B cell (primary cell): ENCODE data around the gene PLEKHA7. TPM values are rescaled to one million over a fixed set of nuclear protein-coding genes. Genes with fewer than 3 reads are reported as not detected.

Experiments used
- ATAC-seq: fragments of 200-7000 bp; cut with Tn5 transposase; one replicate; pipeline ENCODE4 v1.10.0; 2021; ENCODE audit warnings: low read depth, mild to moderate bottlenecking, moderate number of reproducible peaks, moderate library complexity
- CTCF ChIA-PET: fragments of 350-600 bp; sonication (Branson Sonifier 250); formaldehyde crosslinking; loops from one replicate; lab custom pipeline; 2021; ENCODE audit warnings: antibody characterized with exemption, inconsistent platforms; lab: Charles Lee
- POLR2A ChIA-PET: fragments of 350-600 bp; sonication (Branson Sonifier 250); formaldehyde crosslinking; loops from one replicate; lab custom pipeline; 2021; ENCODE audit warnings: antibody characterized with exemption; lab: Charles Lee
- DNase-seq: peaks from one replicate; pipeline ENCODE4 v3.0.0; 2013
- H2AFZ ChIP-seq: 2 replicates; pipeline ENCODE4 v1.6.1; 2012; ENCODE audit warnings: mild to moderate bottlenecking, low read depth, low read length; ENCODE audit not compliant: insufficient read depth, poor library complexity, severe bottlenecking
- H3K27ac ChIP-seq, 2 donors: 1 replicate in 1 of 2; 2 replicates in 1 of 2; pipeline ENCODE4 v1.5.1; 2012 to 2013; ENCODE audit warnings: low read length in 2 of 2, mild to moderate bottlenecking in 2 of 2, moderate library complexity in 1 of 2
- H3K27me3 ChIP-seq, 4 experiments: fragments of 200-600 bp in 1 of 4; sonication (generic) in 1 of 4; replicated peaks in 1 of 4; 1 replicate in 2 of 4; 2 replicates in 2 of 4; pipeline versions ENCODE4 v1.6.1 to v1.7.0; 2013 to 2016; ENCODE audit warnings: low read length in 3 of 4, mild to moderate bottlenecking in 2 of 4, mixed read lengths in 1 of 4, moderate library complexity in 1 of 4; ENCODE audit not compliant: insufficient read depth in 4 of 4, control insufficient read depth in 3 of 4; ENCODE audit errors: control extremely low read depth in 1 of 4
- H3K36me3 ChIP-seq, 2 experiments: replicated peaks in 1 of 2; 1 replicate in 1 of 2; 2 replicates in 1 of 2; pipeline versions ENCODE4 v1.6.1 to v1.7.1; 2013; ENCODE audit warnings: low read length in 1 of 2; ENCODE audit not compliant: insufficient read depth in 2 of 2, control insufficient read depth in 1 of 2; ENCODE audit errors: control extremely low read depth in 1 of 2, extremely low read depth in 1 of 2
- H3K4me1 ChIP-seq, 2 donors: fragments of 200-600 bp in 1 of 2; sonication (generic) in 1 of 2; 1 replicate in 1 of 2; 2 replicates in 1 of 2; pipeline versions ENCODE4 v1.5.1 to v1.6.1; 2013 to 2017; ENCODE audit warnings: low read length in 2 of 2; ENCODE audit not compliant: control insufficient read depth in 2 of 2, insufficient read depth in 2 of 2
- H3K4me2 ChIP-seq: replicated peaks from 2 replicates; pipeline ENCODE3; 2012; ENCODE audit warnings: mild to moderate bottlenecking, low read depth, low read length; ENCODE audit not compliant: poor library complexity, severe bottlenecking
- H3K4me3 ChIP-seq, 5 experiments: fragments of 200-600 bp in 1 of 5; sonication (generic) in 1 of 5; 1 replicate in 3 of 5; 2 replicates in 2 of 5; pipeline versions ENCODE4 v1.5.1 to v1.7.0; 2011 to 2016; ENCODE audit warnings: low read length in 4 of 5, mild to moderate bottlenecking in 4 of 5, low read depth in 2 of 5, control low read depth in 1 of 5, moderate library complexity in 1 of 5; ENCODE audit not compliant: insufficient read depth in 1 of 5; ENCODE audit errors: control extremely low read depth in 1 of 5, extremely low read depth in 1 of 5
- H3K79me2 ChIP-seq: fragments of 200-600 bp; sonication (generic); one replicate; pipeline ENCODE4 v1.6.0; 2016; ENCODE audit warnings: low read length; ENCODE audit not compliant: control insufficient read depth, insufficient read depth
- H3K9ac ChIP-seq: fragments of 200-600 bp; sonication (generic); 2 replicates; pipeline ENCODE4 v1.6.1; 2017; ENCODE audit warnings: mild to moderate bottlenecking, low read length, moderate library complexity
- H3K9me3 ChIP-seq, 3 donors: one replicate each; pipeline versions ENCODE4 v1.6.1 to v1.7.1; 2013; ENCODE audit warnings: low read length in 2 of 3; ENCODE audit not compliant: control insufficient read depth in 2 of 3, insufficient read depth in 1 of 3; ENCODE audit errors: control extremely low read depth in 1 of 3
- H4K20me1 ChIP-seq: 2 replicates; pipeline ENCODE4 v1.6.0; 2012; ENCODE audit warnings: mild to moderate bottlenecking, low read length; ENCODE audit not compliant: insufficient read depth, control insufficient read depth, poor library complexity, severe bottlenecking
- H3K27ac Mint-ChIP-seq: one replicate; pipeline ENCODE4 v1.8.0; 2021; ENCODE audit warnings: mixed read lengths
- H3K27me3 Mint-ChIP-seq: one replicate; pipeline ENCODE4 v1.8.0; 2021; ENCODE audit warnings: mixed read lengths
- H3K4me1 Mint-ChIP-seq: one replicate; pipeline ENCODE4 v1.8.0; 2021; ENCODE audit warnings: mixed read lengths
- H3K4me3 Mint-ChIP-seq: one replicate; pipeline ENCODE4 v1.8.0; 2021; ENCODE audit warnings: mixed read lengths
- H3K9me3 Mint-ChIP-seq: one replicate; pipeline ENCODE4 v1.8.0; 2022; ENCODE audit warnings: mixed read lengths; ENCODE audit not compliant: insufficient read depth
- EZH2 ChIP-seq: IDR thresholded peaks from 2 replicates; pipeline ENCODE4 v1.6.1; 2012; ENCODE audit warnings: borderline replicate concordance, low read depth, mild to moderate bottlenecking, moderate library complexity, low read length; ENCODE audit not compliant: insufficient read depth, poor library complexity, severe bottlenecking
- WGBS: methylation state at CpG from one replicate; pipeline ENCODE4 v1.1.5; 2013; ENCODE audit warnings: missing lambda C conversion rate; ENCODE audit not compliant: insufficient coverage; 5-methylcytosine and 5-hydroxymethylcytosine counted together
- intact Hi-C: fragments of 100-400 bp; cut with micrococcal nuclease; formaldehyde crosslinking; loops from one replicate; pipeline ENCODE4 v1.10.0; 2022
- polyA plus RNA-seq: library from polyadenylated mRNA; depleted of rRNA; stranded (reverse); fragments of >200 nt; gene quantifications from 2 replicates; pipeline ENCODE4 v1.2.3, GENCODE V29; 2012
- total RNA-seq, 2 donors: library from RNA; stranded (reverse); fragments of 120-200 nt in 1 of 2; gene quantifications; 1 replicate in 1 of 2; 2 replicates in 1 of 2; pipeline versions ENCODE4 v1.2.3 to v1.2.4, GENCODE V29; 2013 to 2022
- TF ChIP-seq, protein P1 (sequence below): fragments of 200-600 bp; IDR thresholded peaks from one replicate; pipeline ENCODE4 v1.8.0; 2022; ENCODE audit warnings: antibody characterized with exemption, mild to moderate bottlenecking

The PLEKHA7 gene
- total and polyA plus RNA-seq, 2 donors (not counting 1 experiment from before 2014, with no cell fraction given): 1.7 to 8.2 TPM

DNA sequence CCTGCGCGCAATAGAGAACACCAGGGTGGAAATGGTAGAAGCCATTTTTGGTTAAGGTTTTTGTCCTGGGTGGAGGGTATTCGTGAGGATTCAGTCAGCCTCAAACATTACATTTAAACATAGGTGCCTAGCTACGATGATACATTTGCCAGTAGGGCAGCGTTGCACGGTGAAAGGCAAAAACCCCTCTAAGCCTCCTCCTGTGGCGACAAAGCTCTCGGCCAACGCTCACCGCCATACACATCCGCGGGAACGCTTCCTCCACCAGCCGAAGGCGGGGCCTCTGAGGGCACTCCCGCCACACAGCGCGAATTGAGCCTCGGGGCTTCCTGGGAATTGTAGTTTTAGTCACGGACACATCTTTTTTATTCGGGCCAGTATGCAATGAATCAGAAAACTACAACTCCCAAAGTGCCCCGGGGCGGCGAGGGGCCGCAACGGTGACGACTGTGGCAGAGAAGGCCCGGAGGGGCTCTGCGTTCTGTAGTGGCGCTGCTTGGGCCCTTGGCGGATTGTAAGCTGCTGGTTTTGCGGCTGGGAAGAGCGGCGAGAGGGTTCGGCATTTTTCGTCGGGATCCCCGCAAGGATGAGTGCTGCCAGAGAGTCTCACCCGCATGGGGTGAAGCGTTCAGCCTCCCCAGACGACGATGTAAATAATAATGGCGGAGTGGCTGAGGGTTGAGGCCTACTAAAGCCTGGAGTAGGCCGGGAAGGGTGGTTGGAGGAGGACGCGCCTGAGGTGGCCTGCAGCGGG is 275.8 kb downstream of the PLEKHA7 start, which contains the start of gene C11orf58:
Gene C11orf58 (plus strand): TSS at position 455 of the 754 bp plus-strand sequence. CDS start 132 bp downstream, at position 587.
- intact Hi-C loops: loop anchor here (1.0 to 10.0 kb wide), 5 partner anchors 339 to 1584 kb away; partner anchors contain the start of genes GTF2H1, HPS5, NCR3LG1 and NUCB2
- ATAC-seq (peak; percentile 97), DNase-seq (peak; percentile 98)
- no peak for TF ChIP-seq EZH2
- no peaks in the 10 kb centered on the region for H3K27me3 ChIP-seq
- H3K27ac Mint-ChIP-seq: peak within 1 kb of the TSS; percentile 66
- peaks cover 25 to 28% of the 10 kb centered on the region in 2 donors for H3K4me1 ChIP-seq
- peak within 1 kb of the TSS; percentile 86 to 97 (median 95) for H3K4me3 ChIP-seq
- H4K20me1 ChIP-seq: peaks cover 19% of the 10 kb centered on the region
- H3K27ac ChIP-seq: peak within 1 kb of the TSS; percentile 98 to 99
- peaks cover 20% of the 10 kb centered on the region for H3K4me1 Mint-ChIP-seq
- ChIA-PET POLR2A (interaction anchor here (0.7 to 2.3 kb wide), 2 partner anchors 339 to 651 kb away, joined by 4 to 14 read pairs; partner anchors contain the start of gene RPS13), CTCF (interaction anchor here (0.6 kb wide), 1 partner anchor 651 kb away, joined by 3 read pairs; no protein-coding TSS in a partner anchor)
- H2AFZ ChIP-seq: peak within 1 kb of the TSS; percentile 91
- H3K9ac ChIP-seq: peak within 1 kb of the TSS; percentile 100
- no peaks in the 10 kb centered on the region for H3K27me3 Mint-ChIP-seq
- H3K4me3 Mint-ChIP-seq: peak within 1 kb of the TSS; percentile 73
- H3K9me3 Mint-ChIP-seq: no peaks in the 10 kb centered on the region
- whole genome bisulfite sequencing: 0% methylated on average over 43 of the region's 47 CpGs
- H3K79me2 ChIP-seq: peaks cover 49% of the 10 kb centered on the region
- peaks cover 0 to 19% of the 10 kb centered on the region in 2 experiments for H3K36me3 ChIP-seq
- H3K9me3 ChIP-seq: no peaks in the 10 kb centered on the region
- peak within 1 kb of the TSS; percentile 67 for H3K4me2 ChIP-seq

DNA sequence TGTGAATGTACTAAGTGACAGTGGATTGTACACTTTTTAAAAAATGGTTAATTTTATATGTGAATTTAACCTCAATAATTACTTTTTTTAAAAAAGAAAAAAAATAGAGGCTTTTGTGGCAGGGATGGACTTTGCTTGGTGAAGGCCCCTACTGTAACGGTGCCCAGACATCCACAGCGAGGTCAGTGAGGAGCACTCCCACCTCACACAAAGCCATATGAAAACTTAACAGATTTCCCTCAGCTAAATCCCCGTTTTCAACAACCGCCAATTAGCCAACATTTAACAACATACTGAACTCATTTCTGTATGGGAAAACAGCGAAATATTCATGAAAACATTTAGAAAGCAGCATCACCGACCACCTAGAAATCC is 276.4 kb downstream of the PLEKHA7 start:
- H3K36me3 ChIP-seq: peaks cover 0 to 16% of the 10 kb centered on the region in 2 experiments
- intact Hi-C loops: loop anchor here (1.0 to 10.0 kb wide), 5 partner anchors 339 to 1584 kb away; partner anchors contain the start of genes GTF2H1, HPS5, NCR3LG1 and NUCB2
- no peak for ATAC-seq
- 4% methylated on average over 5 of the region's 6 CpGs for WGBS
- CTCF ChIA-PET: interaction anchor here (0.6 kb wide), 1 partner anchor 652 kb away, joined by 3 read pairs; no protein-coding TSS in a partner anchor
- H3K4me2 ChIP-seq: peak overlapping the region; percentile 67
- H3K27ac ChIP-seq: peak overlapping the region; percentile 98 to 99
- H3K4me1 ChIP-seq: peaks cover 25 to 28% of the 10 kb centered on the region in 2 donors
- H3K4me3 Mint-ChIP-seq: peak overlapping the region; percentile 73
- peaks cover 2% of the 10 kb centered on the region for H3K9me3 Mint-ChIP-seq
- TF ChIP-seq EZH2: no peak
- TF ChIP-seq, protein P1, sequence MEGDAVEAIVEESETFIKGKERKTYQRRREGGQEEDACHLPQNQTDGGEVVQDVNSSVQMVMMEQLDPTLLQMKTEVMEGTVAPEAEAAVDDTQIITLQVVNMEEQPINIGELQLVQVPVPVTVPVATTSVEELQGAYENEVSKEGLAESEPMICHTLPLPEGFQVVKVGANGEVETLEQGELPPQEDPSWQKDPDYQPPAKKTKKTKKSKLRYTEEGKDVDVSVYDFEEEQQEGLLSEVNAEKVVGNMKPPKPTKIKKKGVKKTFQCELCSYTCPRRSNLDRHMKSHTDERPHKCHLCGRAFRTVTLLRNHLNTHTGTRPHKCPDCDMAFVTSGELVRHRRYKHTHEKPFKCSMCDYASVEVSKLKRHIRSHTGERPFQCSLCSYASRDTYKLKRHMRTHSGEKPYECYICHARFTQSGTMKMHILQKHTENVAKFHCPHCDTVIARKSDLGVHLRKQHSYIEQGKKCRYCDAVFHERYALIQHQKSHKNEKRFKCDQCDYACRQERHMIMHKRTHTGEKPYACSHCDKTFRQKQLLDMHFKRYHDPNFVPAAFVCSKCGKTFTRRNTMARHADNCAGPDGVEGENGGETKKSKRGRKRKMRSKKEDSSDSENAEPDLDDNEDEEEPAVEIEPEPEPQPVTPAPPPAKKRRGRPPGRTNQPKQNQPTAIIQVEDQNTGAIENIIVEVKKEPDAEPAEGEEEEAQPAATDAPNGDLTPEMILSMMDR: no peak
- peaks cover 44% of the 10 kb centered on the region for H3K79me2 ChIP-seq
- peaks cover 14% of the 10 kb centered on the region for H4K20me1 ChIP-seq
- H3K27me3 Mint-ChIP-seq: no peaks in the 10 kb centered on the region
- H3K9ac ChIP-seq: peak overlapping the region; percentile 100
- no peaks in the 10 kb centered on the region for H3K27me3 ChIP-seq
- peak overlapping the region; percentile 66 for H3K27ac Mint-ChIP-seq
- peaks cover 16% of the 10 kb centered on the region for H3K4me1 Mint-ChIP-seq
- peak overlapping the region; percentile 86 to 97 (median 95) for H3K4me3 ChIP-seq
- no peaks in the 10 kb centered on the region for H3K9me3 ChIP-seq
- H2AFZ ChIP-seq: peak overlapping the region; percentile 91
- POLR2A ChIA-PET: interaction anchor here (2.3 kb wide), 1 partner anchor 340 kb away, joined by 14 read pairs; the partner anchor contains the start of gene RPS13
- DNase-seq: no peak

Other genes starting within 250 kb of the PLEKHA7 start
- gene RPS13, start 63.3 kb upstream of the PLEKHA7 start, total RNA-seq: 1,295 and 1,411 TPM in 2 replicates
- 1,599 and 1,689 TPM in 2 replicates for gene RPS13, start 63.3 kb upstream of the PLEKHA7 start, polyA plus RNA-seq
- 48.8 and 54.9 TPM in 2 replicates for gene PIK3C2A, start 193.6 kb upstream of the PLEKHA7 start, total RNA-seq
- 7.0 and 8.8 TPM in 2 replicates for gene PIK3C2A, start 193.6 kb upstream of the PLEKHA7 start, polyA plus RNA-seq